Adrenal gland (tissue), 5 donors: ENCODE measurements around the gene DLG2.

ENCODE experiments used
- POLR2A ChIP-seq, 2 donors: fragments of 450-650 bp; IDR thresholded peaks; one replicate each; pipeline ENCODE4 v1.6.1; 2017; ENCODE audit warnings: antibody characterized with exemption in 2 of 2, mild to moderate bottlenecking in 2 of 2, moderate library complexity in 1 of 2
- TF ChIP-seq, protein P1 (sequence below), 6 experiments: fragments of 450-650 bp in 4 of 6; fragments of 200-600 bp in 2 of 6; sonication (generic) in 1 of 6; IDR thresholded peaks; 1 replicate in 5 of 6; 2 replicates in 1 of 6; pipeline versions ENCODE4 v1.5.1 to v1.8.0; 2016 to 2021; ENCODE audit warnings: antibody characterized with exemption in 6 of 6, mild to moderate bottlenecking in 2 of 6, moderate library complexity in 1 of 6
- donor health status: DM: no; HTN: no; CAD: no.

DNA sequence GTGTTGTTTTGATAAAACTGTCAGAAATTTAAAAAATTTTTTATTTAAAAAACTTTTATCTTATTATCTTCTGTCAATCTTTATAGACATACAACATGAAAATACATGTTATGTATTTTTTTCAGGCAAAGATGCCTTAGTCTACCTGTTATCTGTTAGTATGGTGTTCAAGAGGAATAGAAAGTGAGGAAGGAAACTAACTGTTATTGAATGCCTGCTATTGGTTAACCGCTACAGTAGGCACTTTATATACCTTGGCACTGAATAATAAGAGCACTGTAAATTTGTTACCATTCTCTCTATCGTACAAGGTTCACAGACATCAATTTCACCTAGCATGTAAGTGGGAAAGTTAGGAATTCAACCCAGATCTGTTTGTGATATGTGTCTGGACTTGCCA lies 2068.9 kb downstream of the DLG2 start:
- TF ChIP-seq POLR2A (IDR thresholded peaks at IDR 0.05): no peak
- TF ChIP-seq, protein P1, sequence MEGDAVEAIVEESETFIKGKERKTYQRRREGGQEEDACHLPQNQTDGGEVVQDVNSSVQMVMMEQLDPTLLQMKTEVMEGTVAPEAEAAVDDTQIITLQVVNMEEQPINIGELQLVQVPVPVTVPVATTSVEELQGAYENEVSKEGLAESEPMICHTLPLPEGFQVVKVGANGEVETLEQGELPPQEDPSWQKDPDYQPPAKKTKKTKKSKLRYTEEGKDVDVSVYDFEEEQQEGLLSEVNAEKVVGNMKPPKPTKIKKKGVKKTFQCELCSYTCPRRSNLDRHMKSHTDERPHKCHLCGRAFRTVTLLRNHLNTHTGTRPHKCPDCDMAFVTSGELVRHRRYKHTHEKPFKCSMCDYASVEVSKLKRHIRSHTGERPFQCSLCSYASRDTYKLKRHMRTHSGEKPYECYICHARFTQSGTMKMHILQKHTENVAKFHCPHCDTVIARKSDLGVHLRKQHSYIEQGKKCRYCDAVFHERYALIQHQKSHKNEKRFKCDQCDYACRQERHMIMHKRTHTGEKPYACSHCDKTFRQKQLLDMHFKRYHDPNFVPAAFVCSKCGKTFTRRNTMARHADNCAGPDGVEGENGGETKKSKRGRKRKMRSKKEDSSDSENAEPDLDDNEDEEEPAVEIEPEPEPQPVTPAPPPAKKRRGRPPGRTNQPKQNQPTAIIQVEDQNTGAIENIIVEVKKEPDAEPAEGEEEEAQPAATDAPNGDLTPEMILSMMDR (IDR thresholded peaks at IDR 0.05): no peak
